HEK293 (cell line): ENCODE measurements around the gene KCNK4.
A peak's percentile ranks its signal among the peaks of the same experiment; 100 is the strongest.

Experiments
- CTCF ChIA-PET: fragments of 350-600 bp; formaldehyde crosslinking; extraction: SDS; loops from one replicate; lab custom pipeline; 2021; ENCODE audit warnings: antibody characterized with exemption; lab: Yijun Ruan, JAX
- POLR2A ChIA-PET: fragments of 300-600 bp; formaldehyde crosslinking; extraction: SDS; loops from one replicate; lab custom pipeline; 2020; ENCODE audit warnings: antibody characterized with exemption, inconsistent platforms; lab: Yijun Ruan, JAX
- H3K27ac ChIP-seq: fragments of 200-500 bp; sonication (Bioruptor generic); 2 replicates; pipeline ENCODE4 v1.5.1; 2014; ENCODE audit warnings: low read depth, low read length, control low read depth, inconsistent platforms; ENCODE audit errors: extremely low read depth
- H3K36me3 ChIP-seq, 2 experiments: fragments of 200-500 bp in 1 of 2; sonication (Bioruptor generic) in 1 of 2; 1 replicate in 1 of 2; 2 replicates in 1 of 2; pipeline ENCODE4 v1.5.1; 2014 to 2017; ENCODE audit warnings: inconsistent platforms in 2 of 2, low read length in 2 of 2; ENCODE audit not compliant: control insufficient read depth in 2 of 2, insufficient read depth in 1 of 2
- H3K4me1 ChIP-seq: fragments of 200-500 bp; sonication (Bioruptor generic); 2 replicates; pipeline ENCODE4 v1.5.1; 2014; ENCODE audit warnings: mild to moderate bottlenecking, low read length, inconsistent platforms; ENCODE audit not compliant: control insufficient read depth, insufficient read depth
- H3K4me3 ChIP-seq: 2 replicates; pipeline ENCODE4 v1.5.1; 2011; ENCODE audit warnings: low read depth, mild to moderate bottlenecking, control low read depth, low read length, moderate library complexity
- H3K9me3 ChIP-seq: fragments of 200-500 bp; sonication (Bioruptor generic); 2 replicates; pipeline ENCODE4 v1.5.1; 2014; ENCODE audit warnings: low read depth, low read length, inconsistent platforms; ENCODE audit not compliant: control insufficient read depth, insufficient read depth
- CTCF ChIP-seq: fragments of 450-650 bp; formaldehyde crosslinking; IDR thresholded peaks from 2 replicates; pipeline ENCODE4 v1.5.1; 2016; ENCODE audit warnings: missing biosample characterization, missing genetic modification characterization
- EGR2 ChIP-seq: fragments of 450-650 bp; formaldehyde crosslinking; IDR thresholded peaks from 2 replicates; pipeline ENCODE4 v1.5.1; 2016; ENCODE audit warnings: low read depth, missing biosample characterization, missing genetic modification characterization
- KLF8 ChIP-seq: fragments of 450-650 bp; formaldehyde crosslinking; IDR thresholded peaks from 2 replicates; pipeline ENCODE4 v1.5.1; 2016; ENCODE audit warnings: missing biosample characterization, missing genetic modification characterization
- KLF9 ChIP-seq: fragments of 450-650 bp; formaldehyde crosslinking; IDR thresholded peaks from 2 replicates; pipeline ENCODE4 v1.5.1; 2016; ENCODE audit warnings: missing biosample characterization, missing genetic modification characterization, low read depth
- TCF7L2 ChIP-seq: IDR thresholded peaks from 2 replicates; pipeline ENCODE4 v1.6.1; 2011; ENCODE audit warnings: low read depth, mild to moderate bottlenecking, inconsistent platforms, low read length, moderate library complexity, borderline replicate concordance
- ZBTB1 ChIP-seq: fragments of 450-650 bp; formaldehyde crosslinking; IDR thresholded peaks from 2 replicates; pipeline ENCODE4 v1.5.1; 2016; ENCODE audit warnings: missing biosample characterization, missing genetic modification characterization
- ZBTB8A ChIP-seq: fragments of 450-650 bp; formaldehyde crosslinking; IDR thresholded peaks from 2 replicates; pipeline ENCODE4 v1.5.1; 2016; ENCODE audit warnings: missing biosample characterization, missing genetic modification characterization
- ZFP37 ChIP-seq: fragments of 450-650 bp; formaldehyde crosslinking; IDR thresholded peaks from 2 replicates; pipeline ENCODE4 v1.5.1; 2016; ENCODE audit warnings: missing biosample characterization, missing genetic modification characterization
- ZNF23 ChIP-seq: fragments of 450-650 bp; formaldehyde crosslinking; IDR thresholded peaks from 2 replicates; pipeline ENCODE4 v1.5.1; 2016; ENCODE audit warnings: missing biosample characterization, missing genetic modification characterization, borderline replicate concordance
- ZNF335 ChIP-seq: fragments of 450-650 bp; formaldehyde crosslinking; conservative IDR thresholded peaks from 2 replicates; pipeline ENCODE4 v1.5.1; 2016; ENCODE audit warnings: missing biosample characterization, missing genetic modification characterization
- ZNF449 ChIP-seq: fragments of 450-650 bp; formaldehyde crosslinking; IDR thresholded peaks from 2 replicates; pipeline ENCODE4 v1.5.1; 2017; ENCODE audit warnings: missing biosample characterization, mild to moderate bottlenecking, missing genetic modification characterization, moderate library complexity
- ZNF501 ChIP-seq: fragments of 450-650 bp; formaldehyde crosslinking; IDR thresholded peaks from 2 replicates; pipeline ENCODE4 v1.5.1; 2016; ENCODE audit warnings: missing biosample characterization, missing genetic modification characterization
- ZNF548 ChIP-seq: fragments of 450-650 bp; formaldehyde crosslinking; IDR thresholded peaks from 2 replicates; pipeline ENCODE4 v1.5.1; 2016; ENCODE audit warnings: missing biosample characterization, missing genetic modification characterization
- ZNF621 ChIP-seq: fragments of 450-650 bp; formaldehyde crosslinking; IDR thresholded peaks from 2 replicates; pipeline ENCODE4 v1.5.1; 2017; ENCODE audit warnings: missing biosample characterization, missing genetic modification characterization
- ZNF629 ChIP-seq: fragments of 450-650 bp; formaldehyde crosslinking; IDR thresholded peaks from 2 replicates; pipeline ENCODE4 v1.5.1; 2017; ENCODE audit warnings: missing biosample characterization, missing genetic modification characterization
- ZNF660 ChIP-seq: fragments of 450-650 bp; IDR thresholded peaks from 2 replicates; pipeline ENCODE4 v1.5.1; 2018; ENCODE audit warnings: missing biosample characterization, mild to moderate bottlenecking, missing genetic modification characterization
- ZNF701 ChIP-seq: fragments of 450-650 bp; formaldehyde crosslinking; IDR thresholded peaks from 2 replicates; pipeline ENCODE4 v1.5.1; 2016; ENCODE audit warnings: missing biosample characterization, missing genetic modification characterization
- ZSCAN5A ChIP-seq: fragments of 450-650 bp; formaldehyde crosslinking; IDR thresholded peaks from 2 replicates; pipeline ENCODE4 v1.5.1; 2016; ENCODE audit warnings: missing biosample characterization, missing genetic modification characterization
- TF ChIP-seq, protein P1 (sequence below): fragments of 450-650 bp; formaldehyde crosslinking; IDR thresholded peaks from 2 replicates; pipeline ENCODE4 v1.5.1; 2017; ENCODE audit warnings: missing biosample characterization, missing genetic modification characterization
- TF ChIP-seq, protein P2 (sequence below): fragments of 450-650 bp; formaldehyde crosslinking; optimal IDR thresholded peaks from 2 replicates; pipeline ENCODE3; 2016; ENCODE audit warnings: missing biosample characterization, mild to moderate bottlenecking, missing genetic modification characterization

KCNK4 gene

GRCh38 chr11:64251016-64251752, 39.9 kb upstream of the KCNK4 start, which contains the start of gene PLCB3 (continued):
- TF ChIP-seq TCF7L2, result no peak
- no peak for TF ChIP-seq ZNF621 (tag by site-specific recombination)
- peak; percentile 48 for TF ChIP-seq EGR2 (tag by site-specific recombination)
- 0 out of 2 replicates have a peak, but pooled peaks have one; percentile 21 for TF ChIP-seq ZNF501 (tag by site-specific recombination)
- 0 out of 2 replicates have a peak, but pooled peaks have one; percentile 11 for TF ChIP-seq ZNF629 (tag by site-specific recombination)
- TF ChIP-seq, protein P1, sequence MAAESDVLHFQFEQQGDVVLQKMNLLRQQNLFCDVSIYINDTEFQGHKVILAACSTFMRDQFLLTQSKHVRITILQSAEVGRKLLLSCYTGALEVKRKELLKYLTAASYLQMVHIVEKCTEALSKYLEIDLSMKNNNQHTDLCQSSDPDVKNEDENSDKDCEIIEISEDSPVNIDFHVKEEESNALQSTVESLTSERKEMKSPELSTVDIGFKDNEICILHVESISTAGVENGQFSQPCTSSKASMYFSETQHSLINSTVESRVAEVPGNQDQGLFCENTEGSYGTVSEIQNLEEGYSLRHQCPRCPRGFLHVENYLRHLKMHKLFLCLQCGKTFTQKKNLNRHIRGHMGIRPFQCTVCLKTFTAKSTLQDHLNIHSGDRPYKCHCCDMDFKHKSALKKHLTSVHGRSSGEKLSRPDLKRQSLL, result no peak
- TF ChIP-seq ZNF449 (tag by site-specific recombination), result no peak
- TF ChIP-seq ZNF548, result no peak
- peak; percentile 68 for TF ChIP-seq KLF8 (tag by site-specific recombination)
- peak; percentile 69 for TF ChIP-seq ZBTB8A (tag by site-specific recombination)
- TF ChIP-seq ZNF660 (tag by site-specific recombination), result no peak
- TF ChIP-seq ZNF701 (tag by site-specific recombination), result no peak
- peak; percentile 21; the same call in 1 of the 2 replicates for TF ChIP-seq ZSCAN5A (tag by site-specific recombination)
- TF ChIP-seq ZBTB1 (tag by site-specific recombination), result no peak
- peak; percentile 94 for TF ChIP-seq CTCF
- TF ChIP-seq ZNF23 (tag by site-specific recombination), result no peak
- TF ChIP-seq KLF9 (tag by site-specific recombination), result peak; percentile 34; the same call in 1 of the 2 replicates
- TF ChIP-seq ZFP37, result no peak
- TF ChIP-seq, all 188 proteins: peak for 29

- no peaks in the 10 kb centered on the region for H3K9me3 ChIP-seq
- ChIA-PET CTCF (interaction anchor here (0.6 to 3.6 kb wide), 17 partner anchors 9 to 485 kb away, joined by 3 to 48 read pairs (median 4); partner anchors contain the start of genes BAD and CATSPERZ), POLR2A (interaction anchor here (1.2 to 4.2 kb wide), 6 partner anchors 9 to 25 kb away, joined by 4 to 52 read pairs (median 6); partner anchors contain the start of genes FKBP2 and NUDT22)
- H3K4me3 ChIP-seq, result peak overlapping the region; percentile 48
- TF ChIP-seq, protein P2, sequence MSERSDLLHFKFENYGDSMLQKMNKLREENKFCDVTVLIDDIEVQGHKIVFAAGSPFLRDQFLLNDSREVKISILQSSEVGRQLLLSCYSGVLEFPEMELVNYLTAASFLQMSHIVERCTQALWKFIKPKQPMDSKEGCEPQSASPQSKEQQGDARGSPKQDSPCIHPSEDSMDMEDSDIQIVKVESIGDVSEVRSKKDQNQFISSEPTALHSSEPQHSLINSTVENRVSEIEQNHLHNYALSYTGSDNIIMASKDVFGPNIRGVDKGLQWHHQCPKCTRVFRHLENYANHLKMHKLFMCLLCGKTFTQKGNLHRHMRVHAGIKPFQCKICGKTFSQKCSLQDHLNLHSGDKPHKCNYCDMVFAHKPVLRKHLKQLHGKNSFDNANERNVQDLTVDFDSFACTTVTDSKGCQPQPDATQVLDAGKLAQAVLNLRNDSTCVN (tag by site-specific recombination), result peak; percentile 10
- TF ChIP-seq ZNF335, result no peak
- H3K4me1 ChIP-seq, result peaks cover 10% of the 10 kb centered on the region
- H3K27ac ChIP-seq, result peak overlapping the region; percentile 3; the same call in 1 of the 2 replicates
- H3K36me3 ChIP-seq, result peaks cover 0 to 27% of the 10 kb centered on the region in 2 experiments; a peak in 1 of 3 replicates
These were observed 39.4 kb upstream of the KCNK4 start for GRCh38 chr11:64251753-64252002.
